ENCODE measurements around the gene TFEB. TPM values are rescaled to one million over a fixed set of nuclear protein-coding genes. Genes with fewer than 3 reads are reported as not detected.

TFEB gene
- total and polyA plus RNA-seq, 2 of the 8 experiments (the other 6 are each of a cell fraction or from before 2014, with no cell fraction given) = 2.3 to 6.7 TPM

GRCh38 chr6:41778895-41779294, 43.5 kb upstream of the TFEB start:
- Histone ChIP-seq H3K23ac (ENCODE audit: insufficient read length) (no peak overlapping the region), H3K56ac (replicated peaks; ENCODE audit: insufficient read length, low read depth, low read length) (no peak overlapping the region), H2BK12ac (ENCODE audit: low read depth, low read length) (no peak overlapping the region), H3K27ac (ENCODE audit: low read depth, low read length) (no peak overlapping the region), H2BK15ac (ENCODE audit: low read length) (no peak overlapping the region), H3K23me2 (ENCODE audit: low read depth, low read length) (peaks cover 8% of the 10 kb centered on the region), H2AK5ac (ENCODE audit: low read depth, low read length) (no peak overlapping the region), H3K79me1 (ENCODE audit: low read depth, low read length) (no peaks in the 10 kb centered on the region), H4K5ac (ENCODE audit: insufficient read length, low read depth, low read length) (no peak overlapping the region), H3K4me2 (ENCODE audit: insufficient read depth in 1 of 2, low read depth in 2 of 2, low read length in 2 of 2) (peak overlapping the region; percentile 74 to 76), H3K9me3 (ENCODE audit: insufficient read depth in 2 of 2, low read depth in 1 of 2, low read length in 1 of 2) (no peaks in the 10 kb centered on the region), H3K79me2 (ENCODE audit: control insufficient read depth in 1 of 2, insufficient read depth in 2 of 2, low read length in 2 of 2) (no peaks in the 10 kb centered on the region), H4K8ac (ENCODE audit: extremely low read depth, insufficient read depth, low read length) (no peak overlapping the region; the same call in 1 of the 2 replicates), H2BK5ac (ENCODE audit: low read depth, low read length) (no peak overlapping the region), H3K4me3 (ENCODE audit: extremely low read depth in 1 of 4, insufficient read depth in 2 of 4, low read depth in 3 of 4, low read length in 4 of 4) (peak overlapping the region; percentile 55 to 85 (median 64); a peak in 7 of 8 replicates), H3K4me1 (replicated peaks in 1 of 4; ENCODE audit: control insufficient read depth in 3 of 4, insufficient read depth in 4 of 4, low read length in 3 of 4) (peaks cover 2 to 7% (median 5%) of the 10 kb centered on the region in 4 experiments; a peak in 4 of 7 replicates), H3K27me3 (replicated peaks in 1 of 4; ENCODE audit: control insufficient read depth in 3 of 4, extremely low read depth in 1 of 4, insufficient read depth in 3 of 4, low read length in 3 of 4) (peaks cover 0 to 19% (median 8%) of the 10 kb centered on the region in 4 experiments; a peak in 6 of 7 replicates), H3K4ac (replicated peaks; ENCODE audit: insufficient read length, low read depth, low read length) (no peak overlapping the region), H2BK120ac (replicated peaks; ENCODE audit: low read depth, low read length) (no peak overlapping the region), H3K14ac (ENCODE audit: insufficient read length) (no peak overlapping the region), H2BK20ac (ENCODE audit: low read length) (no peak overlapping the region), H2AFZ (ENCODE audit: low read length) (no peak overlapping the region), H3K36me3 (ENCODE audit: control insufficient read depth in 2 of 4, insufficient read depth in 4 of 4, low read length in 3 of 4) (no peaks in the 10 kb centered on the region; a peak in 1 of 8 replicates), H3K9ac (replicated peaks in 1 of 4; ENCODE audit: extremely low read depth in 1 of 4, low read depth in 3 of 4, low read length in 3 of 4) (no peak overlapping the region), H4K20me1 (replicated peaks in 1 of 2; ENCODE audit: control insufficient read depth in 1 of 2, insufficient read depth in 2 of 2, low read length in 2 of 2) (peaks cover 0 to 3% of the 10 kb centered on the region in 2 experiments), H3K18ac (ENCODE audit: extremely low read depth, low read length) (no peak overlapping the region), H4K91ac (replicated peaks; ENCODE audit: insufficient read length, low read length) (no peak overlapping the region)
- POLR2A ChIA-PET (ENCODE audit: partially characterized antibody) = interaction anchor here (0.8 to 1.0 kb wide), 2 partner anchors 8 to 274 kb away, joined by 3 read pairs; partner anchors contain the start of gene TOMM6
- DNase-seq (ENCODE audit: low read depth in 1 of 2, low spot score in 2 of 2) (no peak), FAIRE-seq (no peak)
- CTCF ChIA-PET (ENCODE audit: partially characterized antibody) = interaction anchor here (1.0 to 5.2 kb wide), 5 partner anchors 41 to 265 kb away, joined by 3 to 58 read pairs (median 3); no protein-coding TSS in a partner anchor
- WGBS, 2 experiments (ENCODE audit: extremely low coverage in 1 of 2, insufficient coverage in 1 of 2, insufficient read length in 1 of 2, insufficient replicate concordance in 2 of 2, low coverage in 1 of 2, low lambda C conversion rate in 2 of 2, missing lambda C conversion rate in 1 of 2) = 68% methylated on average over 6 of the region's 6 CpGs; no CpG with 5 or more reads in 1 of the 2 experiments
- TF ChIP-seq RXRA (IDR thresholded peaks at IDR 0.05; ENCODE audit: insufficient read depth, low read depth, low read length) (no peak), EZH2 (IDR thresholded peaks at IDR 0.05; ENCODE audit: low read depth, low read length, severe bottlenecking) (no peak), CEBPB (IDR thresholded peaks at IDR 0.05; ENCODE audit: low read depth, low read length) (no peak), GTF2F1 (IDR thresholded peaks at IDR 0.05; ENCODE audit: borderline replicate concordance, low read depth, low read length) (no peak), TAF1 (IDR thresholded peaks at IDR 0.05; ENCODE audit: low read depth, low read length) (no peak), ZNF274 (IDR thresholded peaks at IDR 0.05; ENCODE audit: borderline replicate concordance, extremely low read depth, low read length) (no peak), CTCF (IDR thresholded peaks at IDR 0.05; ENCODE audit: control extremely low read depth in 1 of 3, insufficient read depth in 1 of 3, low read depth in 1 of 3, low read length in 3 of 3) (no peak), FOSL1 (IDR thresholded peaks at IDR 0.05; ENCODE audit: insufficient read depth, low read depth, low read length) (no peak), SP1 (IDR thresholded peaks at IDR 0.05; ENCODE audit: low read depth, low read length) (no peak), SP2 (IDR thresholded peaks at IDR 0.05; ENCODE audit: low read length) (no peak), POLR2A (IDR thresholded peaks at IDR 0.05; ENCODE audit: control extremely low read depth in 1 of 2, low read depth in 2 of 2, low read length in 2 of 2) (no peak)
